ENCODE data around the gene DLGAP1. TPM values are rescaled to one million over a fixed set of nuclear protein-coding genes. Genes with fewer than 3 reads are reported as not detected.

DLGAP1 gene
- total and polyA plus RNA-seq, 10 of the 15 experiments (the other 5 are each of a cell fraction or from before 2014, with no cell fraction given), result 0.23 to 27.6 (median 1.9) TPM

DNA sequence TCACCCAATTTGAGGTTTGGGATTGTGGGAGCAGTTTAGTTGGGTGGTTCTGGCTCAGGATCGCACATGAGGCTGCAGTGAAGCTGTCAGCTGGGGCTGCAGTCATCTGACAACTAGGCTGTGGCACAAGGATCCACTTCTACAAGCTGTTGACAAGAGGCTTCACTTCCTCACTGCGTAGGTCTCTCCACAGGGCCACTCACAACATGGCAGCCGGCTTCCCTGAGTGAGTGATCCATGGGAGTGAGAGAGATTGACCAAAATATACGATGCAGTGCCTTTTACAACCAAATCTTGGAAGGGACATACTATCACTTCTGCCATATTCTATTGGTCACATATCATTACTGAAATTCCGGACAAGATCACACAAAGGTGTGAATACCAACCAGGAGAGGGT, 187.5 kb downstream of the DLGAP1 start:
- H3K4me3 ChIP-seq, result no peak overlapping the region
- POLR2A ChIA-PET, result interaction anchor here (1.0 to 1.4 kb wide), 4 partner anchors 11 to 183 kb away, joined by 3 to 5 read pairs (median 4); no protein-coding TSS in a partner anchor
- SMC1A ChIA-PET (ENCODE audit: uncharacterized antibody, unreplicated experiment), result interaction anchor here (0.8 to 14.2 kb wide), 11 partner anchors 9 to 184 kb away, joined by 3 to 318 read pairs (median 8); no protein-coding TSS in a partner anchor
- no peaks in the 10 kb centered on the region; the same call in 2 of the 3 replicates for H3K9me3 ChIP-seq (replicated peaks; ENCODE audit: control insufficient read depth, insufficient read depth, low read length)
- FAIRE-seq (no peak), ATAC-seq (no peak), DNase-seq (ENCODE audit: low read depth, low spot score) (no peak)
- no peak overlapping the region for H3K9ac ChIP-seq (ENCODE audit: control insufficient read depth, insufficient read depth, low read length)
- 15% methylated on average over 5 of the region's 5 CpGs for WGBS (ENCODE audit: insufficient coverage, insufficient replicate concordance, low lambda C conversion rate, missing lambda C conversion rate)
- H3K4me1 ChIP-seq (ENCODE audit: control insufficient read depth, insufficient read depth, low read length), result no peaks in the 10 kb centered on the region
- RAD21 ChIA-PET (ENCODE audit: unreplicated experiment), result interaction anchor here (0.8 to 4.7 kb wide), 9 partner anchors 9 to 185 kb away, joined by 3 to 57 read pairs (median 4); no protein-coding TSS in a partner anchor
- no peaks in the 10 kb centered on the region for H4K20me1 ChIP-seq (ENCODE audit: control insufficient read depth, insufficient read depth)
- CTCF ChIA-PET, result interaction anchor here (2.2 kb wide), 1 partner anchor 29 kb away, joined by 6 read pairs; no protein-coding TSS in a partner anchor
- no peaks in the 10 kb centered on the region for H3K36me3 ChIP-seq (ENCODE audit: control insufficient read depth in 2 of 2, insufficient read depth in 2 of 2, low read length in 1 of 2)
- no peak overlapping the region for H2AFZ ChIP-seq (ENCODE audit: control insufficient read depth, low read depth, low read length)
- no peak overlapping the region for H3K4me2 ChIP-seq (ENCODE audit: control insufficient read depth, insufficient read depth)
- no TSS peak for BruUV-seq (replicated peaks)
- H3K79me2 ChIP-seq (ENCODE audit: control insufficient read depth, insufficient read depth, low read length), result no peaks in the 10 kb centered on the region; the same call in 1 of the 2 replicates
- in situ Hi-C loops (cut with MboI), result loop anchor here (10.0 to 25.0 kb wide), 3 partner anchors 787 to 1305 kb away; partner anchors contain the start of gene MYL12B
- H3K27me3 ChIP-seq (replicated peaks in 1 of 2; ENCODE audit: control insufficient read depth in 2 of 2, insufficient read depth in 2 of 2, low read length in 1 of 2), result no peaks in the 10 kb centered on the region
- no peak overlapping the region for H3K27ac ChIP-seq (ENCODE audit: control insufficient read depth, insufficient read depth)
- intact Hi-C loops (cut with micrococcal nuclease; ENCODE audit: unreplicated experiment), result no loop called here
- no peak for TF ChIP-seq EED (IDR thresholded peaks at IDR 0.05; ENCODE audit: low read depth)
- no peak for TF ChIP-seq SMC3 (IDR thresholded peaks at IDR 0.05; ENCODE audit: borderline replicate concordance, low read length)
- TF ChIP-seq, protein P1, sequence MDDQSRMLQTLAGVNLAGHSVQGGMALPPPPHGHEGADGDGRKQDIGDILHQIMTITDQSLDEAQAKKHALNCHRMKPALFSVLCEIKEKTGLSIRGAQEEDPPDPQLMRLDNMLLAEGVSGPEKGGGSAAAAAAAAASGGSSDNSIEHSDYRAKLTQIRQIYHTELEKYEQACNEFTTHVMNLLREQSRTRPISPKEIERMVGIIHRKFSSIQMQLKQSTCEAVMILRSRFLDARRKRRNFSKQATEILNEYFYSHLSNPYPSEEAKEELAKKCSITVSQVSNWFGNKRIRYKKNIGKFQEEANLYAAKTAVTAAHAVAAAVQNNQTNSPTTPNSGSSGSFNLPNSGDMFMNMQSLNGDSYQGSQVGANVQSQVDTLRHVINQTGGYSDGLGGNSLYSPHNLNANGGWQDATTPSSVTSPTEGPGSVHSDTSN (IDR thresholded peaks at IDR 0.05; ENCODE audit: insufficient replicate concordance, low read depth, low read length), result no peak
- no peak for TF ChIP-seq STAT1 (conservative IDR thresholded peaks at IDR 0.05)
- TF ChIP-seq, protein P2, sequence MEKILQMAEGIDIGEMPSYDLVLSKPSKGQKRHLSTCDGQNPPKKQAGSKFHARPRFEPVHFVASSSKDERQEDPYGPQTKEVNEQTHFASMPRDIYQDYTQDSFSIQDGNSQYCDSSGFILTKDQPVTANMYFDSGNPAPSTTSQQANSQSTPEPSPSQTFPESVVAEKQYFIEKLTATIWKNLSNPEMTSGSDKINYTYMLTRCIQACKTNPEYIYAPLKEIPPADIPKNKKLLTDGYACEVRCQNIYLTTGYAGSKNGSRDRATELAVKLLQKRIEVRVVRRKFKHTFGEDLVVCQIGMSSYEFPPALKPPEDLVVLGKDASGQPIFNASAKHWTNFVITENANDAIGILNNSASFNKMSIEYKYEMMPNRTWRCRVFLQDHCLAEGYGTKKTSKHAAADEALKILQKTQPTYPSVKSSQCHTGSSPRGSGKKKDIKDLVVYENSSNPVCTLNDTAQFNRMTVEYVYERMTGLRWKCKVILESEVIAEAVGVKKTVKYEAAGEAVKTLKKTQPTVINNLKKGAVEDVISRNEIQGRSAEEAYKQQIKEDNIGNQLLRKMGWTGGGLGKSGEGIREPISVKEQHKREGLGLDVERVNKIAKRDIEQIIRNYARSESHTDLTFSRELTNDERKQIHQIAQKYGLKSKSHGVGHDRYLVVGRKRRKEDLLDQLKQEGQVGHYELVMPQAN (conservative IDR thresholded peaks at IDR 0.05), result 0 out of 2 replicates have a peak, but pooled peaks have one; percentile 27
- TF ChIP-seq TCF12 (IDR thresholded peaks at IDR 0.05; ENCODE audit: low read depth, low read length), result no peak
- TF ChIP-seq RCOR1 (conservative IDR thresholded peaks at IDR 0.05; ENCODE audit: low read depth, low read length), result no peak
- TF ChIP-seq DPF2 (IDR thresholded peaks at IDR 0.05), result 0 out of 2 replicates have a peak, but pooled peaks have one; percentile 28
- TF ChIP-seq, protein P3, sequence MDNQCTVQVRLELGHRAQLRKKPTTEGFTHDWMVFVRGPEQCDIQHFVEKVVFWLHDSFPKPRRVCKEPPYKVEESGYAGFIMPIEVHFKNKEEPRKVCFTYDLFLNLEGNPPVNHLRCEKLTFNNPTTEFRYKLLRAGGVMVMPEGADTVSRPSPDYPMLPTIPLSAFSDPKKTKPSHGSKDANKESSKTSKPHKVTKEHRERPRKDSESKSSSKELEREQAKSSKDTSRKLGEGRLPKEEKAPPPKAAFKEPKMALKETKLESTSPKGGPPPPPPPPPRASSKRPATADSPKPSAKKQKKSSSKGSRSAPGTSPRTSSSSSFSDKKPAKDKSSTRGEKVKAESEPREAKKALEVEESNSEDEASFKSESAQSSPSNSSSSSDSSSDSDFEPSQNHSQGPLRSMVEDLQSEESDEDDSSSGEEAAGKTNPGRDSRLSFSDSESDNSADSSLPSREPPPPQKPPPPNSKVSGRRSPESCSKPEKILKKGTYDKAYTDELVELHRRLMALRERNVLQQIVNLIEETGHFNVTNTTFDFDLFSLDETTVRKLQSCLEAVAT (IDR thresholded peaks at IDR 0.05), result peak; percentile 57; the same call in 1 of the 2 replicates
- TF ChIP-seq CBX5 (IDR thresholded peaks at IDR 0.05; ENCODE audit: low read depth), result no peak
- TF ChIP-seq CHD2 (IDR thresholded peaks at IDR 0.05; ENCODE audit: borderline replicate concordance, low read depth, low read length), result no peak
- TF ChIP-seq GABPA (IDR thresholded peaks at IDR 0.05; ENCODE audit: low read depth), result no peak
- TF ChIP-seq IKZF1 (conservative IDR thresholded peaks at IDR 0.05), result peak; percentile 63
- no peak for TF ChIP-seq SIX5 (IDR thresholded peaks at IDR 0.05; ENCODE audit: low read depth, low read length, severe bottlenecking)
- no peak for TF ChIP-seq NFYB (IDR thresholded peaks at IDR 0.05; ENCODE audit: insufficient read depth, low read depth, low read length)
- TF ChIP-seq ZNF217 (IDR thresholded peaks at IDR 0.05), result no peak
- TF ChIP-seq, protein P4, sequence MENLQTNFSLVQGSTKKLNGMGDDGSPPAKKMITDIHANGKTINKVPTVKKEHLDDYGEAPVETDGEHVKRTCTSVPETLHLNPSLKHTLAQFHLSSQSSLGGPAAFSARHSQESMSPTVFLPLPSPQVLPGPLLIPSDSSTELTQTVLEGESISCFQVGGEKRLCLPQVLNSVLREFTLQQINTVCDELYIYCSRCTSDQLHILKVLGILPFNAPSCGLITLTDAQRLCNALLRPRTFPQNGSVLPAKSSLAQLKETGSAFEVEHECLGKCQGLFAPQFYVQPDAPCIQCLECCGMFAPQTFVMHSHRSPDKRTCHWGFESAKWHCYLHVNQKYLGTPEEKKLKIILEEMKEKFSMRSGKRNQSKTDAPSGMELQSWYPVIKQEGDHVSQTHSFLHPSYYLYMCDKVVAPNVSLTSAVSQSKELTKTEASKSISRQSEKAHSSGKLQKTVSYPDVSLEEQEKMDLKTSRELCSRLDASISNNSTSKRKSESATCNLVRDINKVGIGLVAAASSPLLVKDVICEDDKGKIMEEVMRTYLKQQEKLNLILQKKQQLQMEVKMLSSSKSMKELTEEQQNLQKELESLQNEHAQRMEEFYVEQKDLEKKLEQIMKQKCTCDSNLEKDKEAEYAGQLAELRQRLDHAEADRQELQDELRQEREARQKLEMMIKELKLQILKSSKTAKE (IDR thresholded peaks at IDR 0.05; ENCODE audit: low read depth, poor library complexity, severe bottlenecking), result no peak
- no peak for TF ChIP-seq POLR2A (IDR thresholded peaks at IDR 0.05; ENCODE audit: low read depth, low read length)
- TF ChIP-seq SUZ12 (IDR thresholded peaks at IDR 0.05; ENCODE audit: unreplicated experiment), result no peak
